Measurements from ENCODE around the gene DVL1. TPM values are rescaled to one million over a fixed set of nuclear protein-coding genes. Genes with fewer than 3 reads are reported as not detected.
A peak's percentile ranks its signal among the peaks of the same experiment; 100 is the strongest.

Gene DVL1
- total and polyA plus RNA-seq, 9 of the 15 experiments (the other 6 are each of a cell fraction or from before 2014, with no cell fraction given): 0.62 to 135 (median 24.3) TPM

- TF ChIP-seq PHF21A (IDR thresholded peaks at IDR 0.05; ENCODE audit: borderline replicate concordance, low read depth) (no peak), ZNF232 (CRISPR knock-in tag; IDR thresholded peaks at IDR 0.05) (no peak; the same call in 1 of the 2 replicates), GABPB1 (CRISPR knock-in tag; IDR thresholded peaks at IDR 0.05) (peak; percentile 93), NFYB (IDR thresholded peaks at IDR 0.05; ENCODE audit: extremely low read depth, insufficient read length) (peak; percentile 81), FOXP1 (CRISPR knock-in tag; IDR thresholded peaks at IDR 0.05) (no peak), SNIP1 (IDR thresholded peaks at IDR 0.05; ENCODE audit: low read depth) (no peak), ATF7 (IDR thresholded peaks at IDR 0.05) (peak; percentile 24; the same call in 1 of the 2 replicates), CXXC5 (CRISPR knock-in tag; IDR thresholded peaks at IDR 0.05) (peak; percentile 73), ZSCAN32 (CRISPR knock-in tag; IDR thresholded peaks at IDR 0.05) (no peak), EZH2 (IDR thresholded peaks at IDR 0.05; ENCODE audit: borderline replicate concordance, low read depth, low read length) (no peak), NKRF (IDR thresholded peaks at IDR 0.05; ENCODE audit: borderline replicate concordance) (peak; percentile 42; the same call in 1 of the 2 replicates), LEF1 (IDR thresholded peaks at IDR 0.05) (no peak), ZNF785 (CRISPR knock-in tag; IDR thresholded peaks at IDR 0.05) (no peak)
- TF ChIP-seq, protein P1, sequence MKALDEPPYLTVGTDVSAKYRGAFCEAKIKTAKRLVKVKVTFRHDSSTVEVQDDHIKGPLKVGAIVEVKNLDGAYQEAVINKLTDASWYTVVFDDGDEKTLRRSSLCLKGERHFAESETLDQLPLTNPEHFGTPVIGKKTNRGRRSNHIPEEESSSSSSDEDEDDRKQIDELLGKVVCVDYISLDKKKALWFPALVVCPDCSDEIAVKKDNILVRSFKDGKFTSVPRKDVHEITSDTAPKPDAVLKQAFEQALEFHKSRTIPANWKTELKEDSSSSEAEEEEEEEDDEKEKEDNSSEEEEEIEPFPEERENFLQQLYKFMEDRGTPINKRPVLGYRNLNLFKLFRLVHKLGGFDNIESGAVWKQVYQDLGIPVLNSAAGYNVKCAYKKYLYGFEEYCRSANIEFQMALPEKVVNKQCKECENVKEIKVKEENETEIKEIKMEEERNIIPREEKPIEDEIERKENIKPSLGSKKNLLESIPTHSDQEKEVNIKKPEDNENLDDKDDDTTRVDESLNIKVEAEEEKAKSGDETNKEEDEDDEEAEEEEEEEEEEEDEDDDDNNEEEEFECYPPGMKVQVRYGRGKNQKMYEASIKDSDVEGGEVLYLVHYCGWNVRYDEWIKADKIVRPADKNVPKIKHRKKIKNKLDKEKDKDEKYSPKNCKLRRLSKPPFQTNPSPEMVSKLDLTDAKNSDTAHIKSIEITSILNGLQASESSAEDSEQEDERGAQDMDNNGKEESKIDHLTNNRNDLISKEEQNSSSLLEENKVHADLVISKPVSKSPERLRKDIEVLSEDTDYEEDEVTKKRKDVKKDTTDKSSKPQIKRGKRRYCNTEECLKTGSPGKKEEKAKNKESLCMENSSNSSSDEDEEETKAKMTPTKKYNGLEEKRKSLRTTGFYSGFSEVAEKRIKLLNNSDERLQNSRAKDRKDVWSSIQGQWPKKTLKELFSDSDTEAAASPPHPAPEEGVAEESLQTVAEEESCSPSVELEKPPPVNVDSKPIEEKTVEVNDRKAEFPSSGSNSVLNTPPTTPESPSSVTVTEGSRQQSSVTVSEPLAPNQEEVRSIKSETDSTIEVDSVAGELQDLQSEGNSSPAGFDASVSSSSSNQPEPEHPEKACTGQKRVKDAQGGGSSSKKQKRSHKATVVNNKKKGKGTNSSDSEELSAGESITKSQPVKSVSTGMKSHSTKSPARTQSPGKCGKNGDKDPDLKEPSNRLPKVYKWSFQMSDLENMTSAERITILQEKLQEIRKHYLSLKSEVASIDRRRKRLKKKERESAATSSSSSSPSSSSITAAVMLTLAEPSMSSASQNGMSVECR (CRISPR knock-in tag; IDR thresholded peaks at IDR 0.05): peak; percentile 71
- TF ChIP-seq, protein P2, sequence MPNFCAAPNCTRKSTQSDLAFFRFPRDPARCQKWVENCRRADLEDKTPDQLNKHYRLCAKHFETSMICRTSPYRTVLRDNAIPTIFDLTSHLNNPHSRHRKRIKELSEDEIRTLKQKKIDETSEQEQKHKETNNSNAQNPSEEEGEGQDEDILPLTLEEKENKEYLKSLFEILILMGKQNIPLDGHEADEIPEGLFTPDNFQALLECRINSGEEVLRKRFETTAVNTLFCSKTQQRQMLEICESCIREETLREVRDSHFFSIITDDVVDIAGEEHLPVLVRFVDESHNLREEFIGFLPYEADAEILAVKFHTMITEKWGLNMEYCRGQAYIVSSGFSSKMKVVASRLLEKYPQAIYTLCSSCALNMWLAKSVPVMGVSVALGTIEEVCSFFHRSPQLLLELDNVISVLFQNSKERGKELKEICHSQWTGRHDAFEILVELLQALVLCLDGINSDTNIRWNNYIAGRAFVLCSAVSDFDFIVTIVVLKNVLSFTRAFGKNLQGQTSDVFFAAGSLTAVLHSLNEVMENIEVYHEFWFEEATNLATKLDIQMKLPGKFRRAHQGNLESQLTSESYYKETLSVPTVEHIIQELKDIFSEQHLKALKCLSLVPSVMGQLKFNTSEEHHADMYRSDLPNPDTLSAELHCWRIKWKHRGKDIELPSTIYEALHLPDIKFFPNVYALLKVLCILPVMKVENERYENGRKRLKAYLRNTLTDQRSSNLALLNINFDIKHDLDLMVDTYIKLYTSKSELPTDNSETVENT (CRISPR knock-in tag; IDR thresholded peaks at IDR 0.05): peak; percentile 54; the same call in 1 of the 2 replicates
- TF ChIP-seq, protein P3, sequence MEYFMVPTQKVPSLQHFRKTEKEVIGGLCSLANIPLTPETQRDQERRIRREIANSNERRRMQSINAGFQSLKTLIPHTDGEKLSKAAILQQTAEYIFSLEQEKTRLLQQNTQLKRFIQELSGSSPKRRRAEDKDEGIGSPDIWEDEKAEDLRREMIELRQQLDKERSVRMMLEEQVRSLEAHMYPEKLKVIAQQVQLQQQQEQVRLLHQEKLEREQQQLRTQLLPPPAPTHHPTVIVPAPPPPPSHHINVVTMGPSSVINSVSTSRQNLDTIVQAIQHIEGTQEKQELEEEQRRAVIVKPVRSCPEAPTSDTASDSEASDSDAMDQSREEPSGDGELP (CRISPR knock-in tag; IDR thresholded peaks at IDR 0.05; ENCODE audit: borderline replicate concordance): peak; percentile 54; the same call in 1 of the 2 replicates
Observed at GRCh38 chr1:1324524-1325287, 24.5 kb downstream of the DVL1 start, which contains the start of the genes CPTP and INTS11 (continued).
